ENCODE measurements around the gene MIS18BP1.

- TF ChIP-seq ZNF274 (IDR thresholded peaks at IDR 0.05; ENCODE audit: low read depth, low read length) (no peak), SUZ12 (IDR thresholded peaks at IDR 0.05; ENCODE audit: extremely low read depth, insufficient read depth, insufficient read length) (no peak), YY1 (IDR thresholded peaks at IDR 0.05; ENCODE audit: insufficient read depth, insufficient read length) (no peak)
Measured at GRCh38 chr14:45227566-45227965, 25.4 kb downstream of the MIS18BP1 start.

All from NT2/D1 (cell line).